Nephron (organoid): ENCODE data around the gene NLRC4.

Experiments
- H3K27ac Mint-ChIP-seq, 3 experiments: 2 replicates each; pipeline ENCODE4 v1.8.0; 2020; ENCODE audit warnings: mixed read lengths in 3 of 3, mild to moderate bottlenecking in 2 of 3, moderate library complexity in 1 of 3
- H3K27me3 Mint-ChIP-seq: 2 replicates; pipeline ENCODE4 v1.8.0; 2021; ENCODE audit warnings: low read depth, mild to moderate bottlenecking, moderate library complexity, mixed read lengths
- H3K36me3 Mint-ChIP-seq: 2 replicates; pipeline ENCODE4 v1.8.0; 2020; ENCODE audit warnings: low read depth, mixed read lengths
- H3K4me1 Mint-ChIP-seq: 2 replicates; pipeline ENCODE4 v1.8.0; 2020; ENCODE audit warnings: mixed read lengths
- H3K4me3 Mint-ChIP-seq, 3 experiments: 2 replicates each; pipeline ENCODE4 v1.8.0; 2020; ENCODE audit warnings: mild to moderate bottlenecking in 3 of 3, mixed read lengths in 3 of 3, moderate library complexity in 2 of 3
- H3K9me3 Mint-ChIP-seq: 2 replicates; pipeline ENCODE4 v1.8.0; 2020; ENCODE audit warnings: mixed read lengths
- TF ChIP-seq, protein P1 (sequence below), 3 experiments: fragments of 200-600 bp; sonication (generic); IDR thresholded peaks; one replicate each; pipeline ENCODE4 v1.5.0; 2021; ENCODE audit warnings: antibody characterized with exemption in 3 of 3; ENCODE audit not compliant: unreplicated experiment in 3 of 3

Gene NLRC4

DNA sequence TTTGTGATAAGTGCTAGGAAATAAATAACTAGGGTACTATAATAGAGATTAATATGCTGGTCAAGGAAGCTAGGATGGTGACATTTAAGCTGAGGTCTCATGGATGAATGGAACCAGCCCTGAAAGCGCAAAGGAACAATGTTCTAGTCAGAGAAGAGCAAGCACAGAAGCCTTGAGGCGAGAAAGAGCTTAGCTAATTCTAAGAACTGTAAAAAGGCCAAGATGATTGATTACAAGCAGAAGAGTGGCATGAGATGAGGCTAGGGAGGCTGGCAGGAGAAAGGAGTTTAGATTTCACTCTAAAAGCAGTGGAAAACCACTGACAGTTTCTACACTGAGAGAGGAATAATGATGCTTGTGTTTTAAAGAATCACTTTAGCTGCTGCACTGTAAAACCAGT is 9.6 kb upstream of the NLRC4 start:
- Mint-ChIP-seq H3K9me3 (peaks cover 3% of the 10 kb centered on the region), H3K4me3 (peak overlapping the region; percentile 9 to 21 (median 14)), H3K36me3 (peaks cover 4% of the 10 kb centered on the region), H3K27me3 (peaks cover 4% of the 10 kb centered on the region), H3K4me1 (peaks cover 11% of the 10 kb centered on the region), H3K27ac (peak overlapping the region in 1 of 3 experiments; percentile 6)
- TF ChIP-seq, protein P1, sequence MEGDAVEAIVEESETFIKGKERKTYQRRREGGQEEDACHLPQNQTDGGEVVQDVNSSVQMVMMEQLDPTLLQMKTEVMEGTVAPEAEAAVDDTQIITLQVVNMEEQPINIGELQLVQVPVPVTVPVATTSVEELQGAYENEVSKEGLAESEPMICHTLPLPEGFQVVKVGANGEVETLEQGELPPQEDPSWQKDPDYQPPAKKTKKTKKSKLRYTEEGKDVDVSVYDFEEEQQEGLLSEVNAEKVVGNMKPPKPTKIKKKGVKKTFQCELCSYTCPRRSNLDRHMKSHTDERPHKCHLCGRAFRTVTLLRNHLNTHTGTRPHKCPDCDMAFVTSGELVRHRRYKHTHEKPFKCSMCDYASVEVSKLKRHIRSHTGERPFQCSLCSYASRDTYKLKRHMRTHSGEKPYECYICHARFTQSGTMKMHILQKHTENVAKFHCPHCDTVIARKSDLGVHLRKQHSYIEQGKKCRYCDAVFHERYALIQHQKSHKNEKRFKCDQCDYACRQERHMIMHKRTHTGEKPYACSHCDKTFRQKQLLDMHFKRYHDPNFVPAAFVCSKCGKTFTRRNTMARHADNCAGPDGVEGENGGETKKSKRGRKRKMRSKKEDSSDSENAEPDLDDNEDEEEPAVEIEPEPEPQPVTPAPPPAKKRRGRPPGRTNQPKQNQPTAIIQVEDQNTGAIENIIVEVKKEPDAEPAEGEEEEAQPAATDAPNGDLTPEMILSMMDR (IDR thresholded peaks at IDR 0.05; ENCODE audit: unreplicated experiment in 3 of 3), result no peak

GRCh38 chr2:32272279-32272678 is 7.6 kb upstream of the NLRC4 start:
- H3K27ac Mint-ChIP-seq, result no peak overlapping the region
- H3K36me3 Mint-ChIP-seq, result no peaks in the 10 kb centered on the region
- TF ChIP-seq, protein P1 (IDR thresholded peaks at IDR 0.05; ENCODE audit: unreplicated experiment in 3 of 3), result no peak
- peaks cover 14% of the 10 kb centered on the region for H3K27me3 Mint-ChIP-seq
- peaks cover under 1% of the 10 kb centered on the region for H3K4me1 Mint-ChIP-seq
- H3K9me3 Mint-ChIP-seq, result no peaks in the 10 kb centered on the region
- H3K4me3 Mint-ChIP-seq, result no peak overlapping the region

DNA sequence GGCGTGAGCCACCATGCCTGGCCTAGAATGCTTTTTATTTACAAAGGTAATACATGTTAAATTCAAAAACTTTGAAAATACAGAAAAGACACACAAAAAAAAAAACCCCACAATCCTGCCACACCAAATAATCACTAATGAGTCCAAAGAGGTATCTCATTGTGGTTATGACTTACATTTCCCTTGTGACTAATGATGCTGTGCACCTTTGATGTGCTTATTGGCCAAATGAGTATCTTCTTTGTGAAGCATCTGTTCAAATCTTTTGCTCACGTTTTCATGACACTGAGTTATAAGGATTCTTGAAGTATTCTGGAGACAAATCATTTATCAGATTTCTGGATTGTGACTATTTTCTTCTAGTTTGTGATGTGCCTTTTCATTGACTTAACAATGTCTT is 6.4 kb upstream of the NLRC4 start:
- Mint-ChIP-seq H3K9me3 (no peaks in the 10 kb centered on the region), H3K27ac (no peak overlapping the region), H3K4me1 (no peaks in the 10 kb centered on the region), H3K4me3 (no peak overlapping the region), H3K27me3 (peaks cover 22% of the 10 kb centered on the region), H3K36me3 (no peaks in the 10 kb centered on the region)
- TF ChIP-seq, protein P1 (IDR thresholded peaks at IDR 0.05; ENCODE audit: unreplicated experiment in 3 of 3), result no peak

- no peak overlapping the region for H3K27ac Mint-ChIP-seq
- H3K27me3 Mint-ChIP-seq, result peaks cover 13% of the 10 kb centered on the region
- H3K36me3 Mint-ChIP-seq, result no peaks in the 10 kb centered on the region
- TF ChIP-seq, protein P1 (IDR thresholded peaks at IDR 0.05; ENCODE audit: unreplicated experiment in 3 of 3), result no peak
- H3K4me1 Mint-ChIP-seq, result no peaks in the 10 kb centered on the region
- no peak overlapping the region for H3K4me3 Mint-ChIP-seq
- no peaks in the 10 kb centered on the region for H3K9me3 Mint-ChIP-seq
These were observed 2.6 kb downstream of the NLRC4 start for GRCh38 chr2:32262105-32262504.

DNA sequence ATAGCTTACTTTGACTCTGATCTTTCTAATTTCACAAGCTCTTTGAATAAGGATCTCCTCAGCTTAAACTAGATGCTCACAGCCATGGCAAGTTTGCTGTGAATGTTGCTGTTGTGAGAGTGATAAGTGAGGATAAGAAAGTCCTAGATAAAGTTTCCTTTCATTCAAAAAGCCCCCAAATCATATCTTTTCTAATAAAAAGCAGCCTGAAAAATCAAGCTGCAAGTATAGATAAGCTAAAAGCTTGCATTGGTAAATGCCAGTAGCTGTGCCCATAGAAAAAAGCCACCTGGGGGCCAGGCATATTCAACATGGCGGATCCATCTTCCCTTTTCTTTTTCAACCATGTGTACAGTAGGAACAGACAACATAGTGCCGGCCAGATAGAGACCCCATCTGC is 4.3 kb downstream of the NLRC4 start:
- Mint-ChIP-seq H3K4me3 (no peak overlapping the region), H3K36me3 (no peaks in the 10 kb centered on the region), H3K9me3 (no peaks in the 10 kb centered on the region), H3K4me1 (no peaks in the 10 kb centered on the region), H3K27me3 (peaks cover 6% of the 10 kb centered on the region), H3K27ac (no peak overlapping the region)
- TF ChIP-seq, protein P1 (IDR thresholded peaks at IDR 0.05; ENCODE audit: unreplicated experiment in 3 of 3), result no peak

DNA sequence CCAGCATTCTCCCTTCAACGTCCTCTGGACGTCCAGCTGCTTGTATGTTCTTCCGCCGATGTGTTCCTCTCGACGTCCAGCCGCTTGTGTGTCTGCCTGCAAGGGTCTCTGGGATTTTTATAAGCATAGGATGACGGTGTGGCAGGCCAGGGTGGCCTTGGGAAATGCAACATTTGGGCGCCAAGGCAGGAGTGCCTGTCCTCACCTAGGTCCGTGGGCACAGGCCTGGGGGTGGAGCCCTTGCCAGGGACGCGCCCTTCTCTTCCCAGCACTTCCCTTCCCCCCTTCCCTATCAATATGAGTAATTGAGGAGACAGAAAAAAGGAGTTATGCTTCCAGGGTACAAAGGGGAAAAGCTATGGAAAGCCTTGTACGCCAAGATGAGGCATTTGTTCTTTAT is 6.4 kb downstream of the NLRC4 start:
- Mint-ChIP-seq H3K9me3 (no peaks in the 10 kb centered on the region), H3K4me1 (no peaks in the 10 kb centered on the region), H3K27ac (no peak overlapping the region), H3K36me3 (no peaks in the 10 kb centered on the region), H3K27me3 (peaks cover 6% of the 10 kb centered on the region), H3K4me3 (no peak overlapping the region)
- TF ChIP-seq, protein P1 (IDR thresholded peaks at IDR 0.05; ENCODE audit: unreplicated experiment in 3 of 3), result no peak
